DND-41 (cell line): ENCODE measurements around the gene PSG2.
"Not testable (repeated sequence)": the region's sequence is repeated elsewhere in the genome, so short reads cannot be mapped to it uniquely, and the experiment has no call there.

Experiments used
- CTCF ChIP-seq: IDR thresholded peaks from 2 replicates; pipeline ENCODE4 v1.5.1; 2012; ENCODE audit warnings: borderline replicate concordance, low read length, moderate library complexity, mild to moderate bottlenecking; ENCODE audit not compliant: poor library complexity, severe bottlenecking; ENCODE audit errors: extremely low read depth
- EZH2 ChIP-seq: IDR thresholded peaks from 3 replicates; pipeline ENCODE4 v1.6.1; 2012; ENCODE audit warnings: borderline replicate concordance, low read depth, mild to moderate bottlenecking, moderate library complexity, low read length, inconsistent platforms; ENCODE audit not compliant: severe bottlenecking

- TF ChIP-seq CTCF, EZH2: not testable (repeated sequence)
These were observed 33.0 kb upstream of the PSG2 start for GRCh38 chr19:43115548-43115947.
